Rectal smooth muscle tissue (tissue), 1 donor: ENCODE data around the gene PPP3CB.
A peak's percentile ranks its signal among the peaks of the same experiment; 100 is the strongest.

Experiments
- H3K27ac ChIP-seq: one replicate; pipeline ENCODE4 v1.7.0; 2013; ENCODE audit warnings: low read depth, low read length, inconsistent platforms
- H3K27me3 ChIP-seq: one replicate; pipeline ENCODE4 v1.7.0; 2013; ENCODE audit warnings: low read length; ENCODE audit not compliant: control insufficient read depth, insufficient read depth
- H3K36me3 ChIP-seq: one replicate; pipeline ENCODE4 v1.7.0; 2013; ENCODE audit warnings: low read length; ENCODE audit not compliant: control insufficient read depth, insufficient read depth
- H3K4me1 ChIP-seq: one replicate; pipeline ENCODE4 v1.7.0; 2013; ENCODE audit warnings: low read length; ENCODE audit not compliant: control insufficient read depth, insufficient read depth
- H3K4me3 ChIP-seq: one replicate; pipeline ENCODE4 v1.7.0; 2013; ENCODE audit warnings: low read length
- H3K9ac ChIP-seq: one replicate; pipeline ENCODE4 v1.7.0; 2013; ENCODE audit warnings: low read length

Gene PPP3CB

DNA sequence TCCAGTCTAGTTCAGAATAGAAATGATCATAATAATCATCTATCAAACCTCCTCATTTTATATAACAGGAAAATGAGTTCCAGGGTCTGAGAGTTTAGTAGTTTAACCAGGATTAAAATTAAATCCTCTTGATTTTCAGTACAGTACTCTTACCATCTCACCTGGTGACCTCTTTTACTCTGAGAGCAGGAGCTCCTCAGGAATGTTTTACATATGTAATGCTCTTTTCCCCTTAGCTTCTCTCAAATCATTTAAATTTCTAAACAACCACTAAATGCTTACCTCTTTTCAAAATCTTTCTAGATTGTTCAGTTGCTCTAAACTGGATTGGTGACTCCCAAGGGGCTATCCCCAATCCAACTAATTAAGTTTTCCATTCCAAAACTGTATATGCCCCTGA, 10.2 kb upstream of the PPP3CB start:
- H3K27ac ChIP-seq, result no peak overlapping the region
- H3K9ac ChIP-seq, result no peak overlapping the region
- no peaks in the 10 kb centered on the region for H3K4me1 ChIP-seq
- H3K4me3 ChIP-seq, result no peak overlapping the region
- peaks cover 9% of the 10 kb centered on the region for H3K36me3 ChIP-seq
- no peaks in the 10 kb centered on the region for H3K27me3 ChIP-seq

DNA sequence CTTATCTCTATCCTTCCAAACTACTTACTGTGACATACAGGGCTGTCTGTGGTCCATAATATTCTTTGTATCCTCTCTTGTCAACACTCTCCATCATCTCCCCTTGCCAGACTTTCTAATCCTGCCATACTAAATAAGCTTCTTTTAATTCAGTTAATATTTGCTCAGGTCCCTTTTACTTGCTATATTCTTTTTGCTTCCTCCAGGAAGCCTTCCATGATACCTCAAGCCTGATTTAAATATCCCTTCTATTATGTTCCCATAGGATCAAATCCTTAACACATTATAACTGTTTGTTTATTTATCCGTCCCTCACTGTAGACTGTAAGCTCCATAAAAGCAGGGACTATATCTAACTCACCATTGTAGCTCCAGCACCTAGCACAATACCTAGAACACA, 7.2 kb upstream of the PPP3CB start:
- no peaks in the 10 kb centered on the region for H3K27me3 ChIP-seq
- no peaks in the 10 kb centered on the region for H3K4me1 ChIP-seq
- H3K4me3 ChIP-seq, result no peak overlapping the region
- peaks cover 15% of the 10 kb centered on the region for H3K36me3 ChIP-seq
- no peak overlapping the region for H3K27ac ChIP-seq
- no peak overlapping the region for H3K9ac ChIP-seq

DNA sequence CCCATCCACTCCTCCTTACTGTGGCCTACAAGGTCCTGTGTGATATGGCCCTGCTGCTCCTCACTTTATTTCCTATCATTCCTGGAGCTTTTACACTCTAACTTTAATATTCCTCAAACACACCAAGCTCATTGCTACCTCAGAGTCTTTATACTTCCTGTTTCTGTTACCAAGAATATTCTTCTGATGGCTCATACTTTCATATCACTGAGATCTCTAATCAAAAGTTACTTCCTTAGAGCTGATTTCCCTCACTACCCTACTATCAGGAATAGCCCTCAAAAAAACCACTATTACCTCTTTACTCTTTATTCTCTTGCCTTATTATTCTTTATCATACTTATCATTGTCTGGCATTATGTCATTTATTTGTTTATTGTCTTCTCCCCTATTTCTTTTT, 5.8 kb upstream of the PPP3CB start:
- Histone ChIP-seq H3K27me3 (no peaks in the 10 kb centered on the region), H3K4me1 (peaks cover 1% of the 10 kb centered on the region), H3K9ac (no peak overlapping the region), H3K36me3 (peaks cover 15% of the 10 kb centered on the region), H3K27ac (no peak overlapping the region), H3K4me3 (no peak overlapping the region)

DNA sequence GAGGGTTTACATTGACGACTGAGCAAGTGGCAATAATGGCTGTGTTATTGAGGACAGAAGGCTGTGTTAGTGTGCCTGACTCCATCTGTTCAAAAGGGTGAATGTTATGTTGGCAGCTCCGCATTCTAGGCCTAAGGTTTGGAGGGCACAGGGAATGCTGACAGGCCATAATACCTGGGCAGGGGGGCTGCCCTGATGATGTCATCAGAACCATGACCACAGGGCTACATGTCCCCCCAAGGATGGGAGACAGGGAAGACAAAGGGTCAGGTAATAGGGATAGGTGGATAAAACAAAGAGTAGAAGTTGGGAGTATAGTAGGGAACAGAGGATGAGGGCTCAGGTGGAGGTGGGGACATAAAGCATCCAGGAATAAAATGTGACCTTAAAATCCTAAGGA, 1.8 kb upstream of the PPP3CB start:
- no peaks in the 10 kb centered on the region for H3K27me3 ChIP-seq
- peaks cover 9% of the 10 kb centered on the region for H3K4me1 ChIP-seq
- H3K9ac ChIP-seq, result no peak overlapping the region
- no peak overlapping the region for H3K27ac ChIP-seq
- H3K4me3 ChIP-seq, result no peak overlapping the region
- H3K36me3 ChIP-seq, result peaks cover 9% of the 10 kb centered on the region

DNA sequence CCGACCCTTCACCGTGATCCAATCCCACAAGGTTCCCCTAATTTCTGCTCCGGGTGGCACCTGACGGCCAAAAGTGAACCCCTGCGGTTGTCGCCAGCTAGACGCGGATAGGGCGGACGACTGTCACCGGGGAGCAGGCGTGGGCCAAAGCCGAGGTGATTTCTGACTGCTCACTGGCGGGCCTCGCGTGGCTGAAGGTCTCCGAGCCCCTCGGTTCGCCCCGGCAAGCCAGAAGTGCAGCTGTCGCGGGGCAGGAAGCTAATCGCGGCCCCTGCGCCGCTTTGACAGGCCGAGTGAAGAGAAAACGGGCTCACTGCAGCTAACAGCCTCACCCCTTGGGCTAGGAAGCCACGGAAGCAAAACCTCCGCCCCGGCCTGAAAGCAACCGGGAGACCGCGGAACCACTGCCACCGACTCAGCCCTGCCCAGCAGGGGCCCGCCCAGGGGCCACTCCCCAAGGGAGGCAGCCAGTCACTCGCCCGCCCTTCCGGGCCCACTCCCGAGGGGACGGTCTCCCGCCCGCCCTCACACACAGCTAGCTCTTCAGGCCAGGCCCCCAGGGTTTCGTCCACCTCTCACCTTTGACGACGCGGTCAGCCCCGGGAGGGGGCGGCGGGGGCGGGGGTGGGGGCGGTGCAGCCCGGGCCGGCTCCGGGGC, 469 bp downstream of the PPP3CB start:
- peaks cover under 1% of the 10 kb centered on the region for H3K36me3 ChIP-seq
- peak overlapping the region; percentile 96 for H3K4me3 ChIP-seq
- H3K27ac ChIP-seq, result peak overlapping the region; percentile 94
- H3K27me3 ChIP-seq, result no peaks in the 10 kb centered on the region
- peaks cover 9% of the 10 kb centered on the region for H3K4me1 ChIP-seq
- H3K9ac ChIP-seq, result peak overlapping the region; percentile 94

DNA sequence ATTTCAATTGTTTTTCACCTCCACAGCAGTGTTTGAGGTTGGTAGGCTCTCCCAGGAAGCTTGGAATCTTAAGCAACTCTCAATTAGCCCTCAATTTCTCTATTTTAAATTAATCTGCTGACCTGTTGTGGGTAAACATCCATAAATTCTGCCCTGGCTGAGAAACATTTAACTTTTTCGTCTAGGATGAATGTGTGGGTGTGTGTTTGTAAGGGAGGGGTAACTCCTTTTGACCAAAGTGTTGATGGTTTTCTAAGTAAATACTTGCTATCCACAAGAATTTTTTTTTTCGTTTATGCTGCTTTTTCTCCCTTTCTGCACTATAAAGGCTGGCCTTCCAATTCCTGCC, 973 bp downstream of the PPP3CB start:
- Histone ChIP-seq H3K9ac (peak overlapping the region; percentile 94), H3K4me3 (peak overlapping the region; percentile 96), H3K36me3 (no peaks in the 10 kb centered on the region), H3K4me1 (peaks cover 9% of the 10 kb centered on the region), H3K27ac (peak overlapping the region; percentile 94), H3K27me3 (no peaks in the 10 kb centered on the region)

DNA sequence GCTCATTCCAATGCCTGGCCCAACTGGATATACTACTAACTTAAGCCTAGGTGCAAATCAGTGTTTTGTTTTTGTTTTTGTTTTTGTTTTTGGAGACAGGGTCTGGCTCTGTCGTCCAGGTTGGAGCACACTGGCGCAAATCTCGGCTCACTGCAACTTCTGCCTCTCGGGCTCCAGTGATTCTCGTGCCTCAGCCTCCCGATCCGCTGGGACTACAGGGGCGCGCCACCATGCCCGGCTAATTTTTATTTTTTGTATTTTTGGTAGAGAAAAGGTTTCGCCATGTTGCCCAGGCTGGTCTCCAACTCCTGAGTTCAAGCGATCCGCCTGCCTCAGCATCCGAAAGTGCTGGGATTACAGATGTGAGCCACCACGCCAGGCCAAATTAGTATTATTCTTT, 1.6 kb downstream of the PPP3CB start:
- Histone ChIP-seq H3K4me1 (peaks cover 9% of the 10 kb centered on the region), H3K36me3 (no peaks in the 10 kb centered on the region), H3K27me3 (no peaks in the 10 kb centered on the region), H3K9ac (no peak overlapping the region), H3K4me3 (no peak overlapping the region), H3K27ac (no peak overlapping the region)

DNA sequence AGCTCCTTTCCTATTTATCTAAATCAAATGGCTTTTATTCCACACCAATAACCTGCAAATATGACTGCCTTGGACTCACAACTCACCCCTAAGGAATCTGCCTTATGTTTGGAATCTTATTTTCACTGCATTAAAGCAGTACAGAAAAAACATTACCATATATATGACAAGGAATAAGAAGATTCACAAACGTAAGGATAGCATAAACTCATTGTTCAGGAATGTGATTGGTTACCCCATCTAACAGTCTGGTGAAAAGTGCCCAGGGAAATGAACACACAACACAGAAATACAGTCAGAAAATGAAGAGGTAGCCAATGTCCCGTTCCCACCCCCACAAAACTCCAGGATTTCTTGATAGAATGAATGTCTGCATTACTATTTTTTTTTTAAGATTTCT, 2.0 kb downstream of the PPP3CB start:
- no peak overlapping the region for H3K27ac ChIP-seq
- no peak overlapping the region for H3K9ac ChIP-seq

DNA sequence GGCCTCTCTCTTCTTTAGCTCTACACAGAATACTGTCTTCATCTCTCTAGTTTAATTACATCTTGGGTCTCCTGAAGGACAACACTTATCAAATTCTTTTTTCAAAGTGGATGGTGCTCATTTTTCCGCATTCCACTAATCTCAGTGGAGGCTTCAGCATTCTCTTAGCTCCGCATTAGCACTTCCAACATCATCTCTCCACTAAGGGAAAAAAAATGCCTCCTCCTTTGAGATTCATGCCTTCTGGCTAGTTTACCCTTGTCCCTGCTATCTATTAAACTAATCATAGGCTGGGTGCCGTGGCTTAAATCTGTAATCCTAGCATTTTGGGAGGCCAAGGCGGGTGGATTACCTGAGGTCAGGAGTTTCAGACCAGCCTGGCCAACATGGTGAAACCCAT, 9.2 kb downstream of the PPP3CB start:
- Histone ChIP-seq H3K4me1 (no peaks in the 10 kb centered on the region), H3K36me3 (peaks cover 3% of the 10 kb centered on the region), H3K9ac (no peak overlapping the region), H3K27me3 (no peaks in the 10 kb centered on the region), H3K4me3 (no peak overlapping the region), H3K27ac (no peak overlapping the region)

More for the DNA sequence above, 2.0 kb downstream of the PPP3CB start:
- peaks cover 9% of the 10 kb centered on the region for H3K4me1 ChIP-seq
- no peak overlapping the region for H3K4me3 ChIP-seq
- H3K36me3 ChIP-seq, result no peaks in the 10 kb centered on the region
- no peaks in the 10 kb centered on the region for H3K27me3 ChIP-seq

DNA sequence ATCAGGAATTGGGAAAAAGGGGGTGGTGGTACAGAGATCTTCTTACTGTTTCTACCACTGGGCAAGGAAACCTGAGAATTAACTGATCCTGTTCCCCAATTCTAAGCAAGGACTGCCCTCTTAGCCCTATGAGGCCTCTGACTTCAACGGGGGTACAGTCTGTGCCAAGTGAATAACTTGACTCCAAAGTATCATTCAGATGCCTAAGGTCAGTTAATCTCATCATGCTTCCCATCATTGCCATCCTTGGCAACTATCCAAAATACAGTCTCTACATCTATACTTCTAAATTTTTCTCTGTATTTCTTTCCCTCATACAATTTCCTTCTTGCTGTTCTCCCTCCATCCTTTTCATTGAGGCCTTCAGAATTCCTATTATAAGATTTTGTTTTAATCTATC, 10.5 kb downstream of the PPP3CB start:
- no peaks in the 10 kb centered on the region for H3K27me3 ChIP-seq
- H3K36me3 ChIP-seq, result peaks cover 3% of the 10 kb centered on the region
- no peaks in the 10 kb centered on the region for H3K4me1 ChIP-seq
- H3K9ac ChIP-seq, result no peak overlapping the region
- no peak overlapping the region for H3K4me3 ChIP-seq
- no peak overlapping the region for H3K27ac ChIP-seq

DNA sequence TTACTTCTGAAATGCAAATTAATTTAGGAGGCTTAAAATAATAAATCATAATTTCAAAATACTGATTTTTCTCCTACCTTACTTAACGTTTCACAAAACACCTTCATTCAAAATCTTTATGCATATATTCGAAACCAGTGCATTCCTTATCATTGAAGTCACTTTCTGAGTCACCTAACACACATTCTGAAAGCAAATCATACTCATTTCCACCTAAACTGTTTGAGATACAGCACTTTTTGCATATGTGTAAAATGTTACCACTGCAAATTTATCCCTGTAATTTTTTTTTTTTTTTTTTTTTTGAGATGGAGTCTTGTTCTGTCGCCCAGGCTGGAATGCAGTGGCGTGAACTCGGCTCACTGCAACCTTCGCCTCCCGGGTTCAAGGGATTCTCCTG, 15.7 kb downstream of the PPP3CB start:
- Histone ChIP-seq H3K27me3 (no peaks in the 10 kb centered on the region), H3K4me1 (no peaks in the 10 kb centered on the region), H3K36me3 (peaks cover 11% of the 10 kb centered on the region), H3K9ac (no peak overlapping the region), H3K4me3 (no peak overlapping the region), H3K27ac (no peak overlapping the region)

DNA sequence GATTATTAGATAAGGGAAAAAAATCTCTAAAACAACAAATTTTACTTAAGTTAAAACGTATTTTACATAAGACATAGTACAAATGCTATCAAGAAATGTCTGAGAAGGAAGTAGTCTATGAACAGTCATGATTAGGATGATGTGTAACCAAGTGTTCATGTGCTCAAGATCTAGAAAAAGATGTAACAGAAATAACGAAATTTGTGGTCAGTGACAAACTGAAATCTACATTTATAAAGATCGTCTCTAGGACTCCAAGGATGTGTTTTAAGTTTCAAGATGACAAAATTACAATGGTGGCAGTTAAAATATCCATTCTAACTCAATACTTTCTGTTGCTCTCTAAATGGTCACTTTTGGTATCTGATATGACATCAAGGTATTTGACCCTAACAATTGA, 17.2 kb downstream of the PPP3CB start:
- Histone ChIP-seq H3K9ac (no peak overlapping the region), H3K4me1 (no peaks in the 10 kb centered on the region), H3K4me3 (no peak overlapping the region), H3K36me3 (peaks cover 11% of the 10 kb centered on the region), H3K27ac (no peak overlapping the region), H3K27me3 (no peaks in the 10 kb centered on the region)

DNA sequence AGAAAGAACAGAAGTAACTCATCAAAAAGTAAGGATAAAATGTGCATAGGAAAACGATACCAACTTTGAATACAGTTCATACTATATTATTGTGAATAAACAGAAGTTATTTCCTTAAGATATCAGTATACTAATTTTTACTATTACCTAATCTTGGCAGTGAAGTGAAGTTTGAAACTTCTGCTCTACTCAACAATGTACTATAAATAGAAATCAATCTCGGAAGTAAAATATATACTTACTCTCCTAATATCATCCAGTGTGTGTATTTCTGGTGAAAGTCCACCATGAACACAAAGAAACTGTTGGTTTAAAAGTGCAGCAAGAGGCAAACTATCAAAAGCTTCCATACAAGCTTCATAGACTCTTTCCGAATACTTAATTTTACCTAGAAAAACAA, 24.6 kb downstream of the PPP3CB start:
- Histone ChIP-seq H3K27ac (no peak overlapping the region), H3K4me1 (no peaks in the 10 kb centered on the region), H3K9ac (no peak overlapping the region), H3K27me3 (no peaks in the 10 kb centered on the region), H3K36me3 (peaks cover 20% of the 10 kb centered on the region), H3K4me3 (no peak overlapping the region)
